HUDEP-2 (cell line): ENCODE results near the gene ASPM.

Experiments
- DNase-seq, 76 experiments: peaks; one replicate each; lab custom pipeline; 2025; ENCODE audit not compliant: unreplicated experiment in 76 of 76; lab: John Stamatoyannopoulos, UW

Gene ASPM

GRCh38 chr1:197146101-197147095 lies at the start of gene ASPM:
TSS of gene ASPM (minus strand) at chr1:197146669. CDS start at chr1:197146437, 232 bp downstream.
- DNase-seq = peak; percentile 27 to 95 (median 88)

- DNase-seq = no peak
These were observed 48.6 kb upstream of the ASPM start for GRCh38 chr1:197195100-197195499.

- no peak for DNase-seq
These were observed 37.7 kb upstream of the ASPM start for GRCh38 chr1:197184190-197184589.

GRCh38 chr1:197183195-197183748 lies 36.8 kb upstream of the ASPM start:
- no peak for DNase-seq

- DNase-seq = no peak
These were observed 36.2 kb upstream of the ASPM start for GRCh38 chr1:197182716-197183115.

- no peak for DNase-seq
These were observed 35.5 kb upstream of the ASPM start for GRCh38 chr1:197181982-197182381.

GRCh38 chr1:197180252-197180878 lies 33.9 kb upstream of the ASPM start:
- DNase-seq = peak in 15 of 76 experiments; percentile 4 to 35 (median 11)

GRCh38 chr1:197178998-197179397 lies 32.5 kb upstream of the ASPM start:
- DNase-seq = peak in 2 of 76 experiments; percentile 6 to 10

- no peak for DNase-seq
These were observed 28.3 kb upstream of the ASPM start for GRCh38 chr1:197174818-197175217.

GRCh38 chr1:197173571-197174507 lies 27.4 kb upstream of the ASPM start:
- no peak for DNase-seq

- no peak for DNase-seq
These were observed 25.1 kb upstream of the ASPM start for GRCh38 chr1:197171531-197171930.

GRCh38 chr1:197170538-197170937 lies 24.1 kb upstream of the ASPM start:
- DNase-seq = no peak

GRCh38 chr1:197159461-197159860 lies 13.0 kb upstream of the ASPM start:
- DNase-seq = no peak

- DNase-seq = no peak
These were observed 10.2 kb upstream of the ASPM start for GRCh38 chr1:197156692-197157091.

- peak in 26 of 76 experiments; percentile 2 to 44 (median 15) for DNase-seq
These were observed 6.2 kb upstream of the ASPM start for GRCh38 chr1:197152662-197153061.

- no peak for DNase-seq
These were observed 4.7 kb upstream of the ASPM start for GRCh38 chr1:197151185-197151584.

- no peak for DNase-seq
These were observed 4.0 kb upstream of the ASPM start for GRCh38 chr1:197150336-197151005.

- DNase-seq = no peak
These were observed 2.9 kb upstream of the ASPM start for GRCh38 chr1:197149340-197149739.

- peak in 1 of 76 experiments; percentile 28 for DNase-seq
These were observed 934 bp downstream of the ASPM start for GRCh38 chr1:197145446-197146024.
